A549 (cell line): ENCODE results near the gene SLC25A41. TPM values are rescaled to one million over a fixed set of nuclear protein-coding genes. Genes with fewer than 3 reads are reported as not detected.

Experiments used
- ATAC-seq, 2 experiments: fragments of 200-7000 bp in 1 of 2; fragments of >200 bp in 1 of 2; cut with Nextera tagmentation in 1 of 2; cut with Tn5 transposase in 1 of 2; 3 replicates each; pipeline versions ENCODE4 v1.8.0 to v1.9.1; 2018 to 2020; ENCODE audit warnings: mild to moderate bottlenecking in 1 of 2, moderate library complexity in 1 of 2
- CTCF ChIA-PET: fragments of 300-600 bp; sonication (Branson Sonifier 250); formaldehyde crosslinking; extraction: SDS; loops from one replicate; lab custom pipeline; 2021; ENCODE audit warnings: antibody characterized with exemption, inconsistent platforms; lab: Yijun Ruan, JAX
- POLR2A ChIA-PET: fragments of 350-600 bp; formaldehyde crosslinking; extraction: SDS; loops from one replicate; lab custom pipeline; 2021; ENCODE audit warnings: antibody characterized with exemption, inconsistent platforms; lab: Yijun Ruan, JAX
- DNase-seq, 2 experiments: peaks; one replicate each; pipeline versions ENCODE4 v3.0.0 to v3.0.0-alpha.2; 2011 to 2016; ENCODE audit warnings: low read depth in 1 of 2, low spot score in 1 of 2
- FAIRE-seq: peaks from 2 replicates; lab custom pipeline; 2011; peaks lifted over from hg19 to GRCh38; lab: Jason Lieb, UNC
- H3K27ac ChIP-seq, 2 experiments: fragments of >200 bp; sonication (Bioruptor Twin); formaldehyde crosslinking; 3 replicates each; pipeline ENCODE4 v1.5.1; 2016 to 2017
- H3K4me1 ChIP-seq: fragments of >200 bp; sonication (Bioruptor Twin); formaldehyde crosslinking; 3 replicates; pipeline ENCODE4 v1.6.1; 2016
- H3K4me2 ChIP-seq: fragments of >200 bp; sonication (Bioruptor Twin); formaldehyde crosslinking; 3 replicates; pipeline ENCODE4 v1.6.1; 2016
- H3K4me3 ChIP-seq: fragments of >200 bp; sonication (Bioruptor Twin); formaldehyde crosslinking; 3 replicates; pipeline ENCODE4 v1.5.1; 2016
- H3K9me3 ChIP-seq: fragments of >200 bp; sonication (Bioruptor Twin); formaldehyde crosslinking; 3 replicates; pipeline ENCODE4 v1.6.1; 2016
- ATOH8 ChIP-seq: fragments of 250-450 bp; sonication (Bioruptor Pico); IDR thresholded peaks from 2 replicates; pipeline ENCODE4 v1.5.0; 2020; ENCODE audit warnings: low read depth, mild to moderate bottlenecking, moderate library complexity
- BCL3 ChIP-seq: fragments of >200 bp; sonication (Bioruptor Twin); formaldehyde crosslinking; IDR thresholded peaks from 3 replicates; pipeline ENCODE4 v1.6.1; 2016
- CBX8 ChIP-seq: fragments of 200-600 bp; sonication (generic); IDR thresholded peaks from 2 replicates; pipeline ENCODE4 v1.6.1; 2016
- CTCF ChIP-seq: fragments of >200 bp; sonication (Bioruptor Twin); formaldehyde crosslinking; IDR thresholded peaks from 3 replicates; pipeline ENCODE4 v1.5.1; 2016
- EHF ChIP-seq: fragments of 250-450 bp; sonication (Bioruptor Pico); IDR thresholded peaks from 2 replicates; pipeline ENCODE4 v1.5.0; 2020; ENCODE audit warnings: mild to moderate bottlenecking
- ELK1 ChIP-seq: fragments of 150-350 bp; IDR thresholded peaks from 2 replicates; pipeline ENCODE4 v1.6.1; 2014; ENCODE audit warnings: low read depth, mild to moderate bottlenecking, low read length
- ESRRA ChIP-seq: fragments of 150-350 bp; IDR thresholded peaks from 2 replicates; pipeline ENCODE4 v1.6.1; 2014; ENCODE audit warnings: mild to moderate bottlenecking, low read length, borderline replicate concordance
- FOXS1 ChIP-seq: fragments of 250-450 bp; sonication (Bioruptor Pico); IDR thresholded peaks from 2 replicates; pipeline ENCODE4 v1.5.0; 2020; ENCODE audit warnings: mild to moderate bottlenecking, moderate library complexity
- GATA3 ChIP-seq: IDR thresholded peaks from 2 replicates; pipeline ENCODE4 v1.6.1; 2012; ENCODE audit warnings: borderline replicate concordance
- HDAC2 ChIP-seq: fragments of 200-600 bp; sonication (generic); IDR thresholded peaks from 2 replicates; pipeline ENCODE4 v1.6.1; 2016
- HEYL ChIP-seq: fragments of 250-450 bp; sonication (Bioruptor Pico); IDR thresholded peaks from 2 replicates; pipeline ENCODE4 v1.8.0; 2021; ENCODE audit warnings: mild to moderate bottlenecking, moderate library complexity
- HMGXB4 ChIP-seq: fragments of 250-450 bp; sonication (Bioruptor Pico); IDR thresholded peaks from 2 replicates; pipeline ENCODE4 v1.5.0; 2021; ENCODE audit warnings: mild to moderate bottlenecking, moderate library complexity, borderline replicate concordance
- HOXA7 ChIP-seq: fragments of 250-450 bp; sonication (Bioruptor Pico); IDR thresholded peaks from 2 replicates; pipeline ENCODE4 v1.5.0; 2020; ENCODE audit warnings: mild to moderate bottlenecking, moderate library complexity
- HOXB13 ChIP-seq: fragments of 250-450 bp; sonication (Bioruptor Pico); IDR thresholded peaks from 2 replicates; pipeline ENCODE4 v1.5.0; 2020; ENCODE audit warnings: low read depth, mild to moderate bottlenecking, moderate library complexity
- HOXB5 ChIP-seq: fragments of 250-450 bp; sonication (Bioruptor Pico); IDR thresholded peaks from 2 replicates; pipeline ENCODE4 v1.5.0; 2020; ENCODE audit warnings: mild to moderate bottlenecking, moderate library complexity
- JUN ChIP-seq, 2 experiments: fragments of >200 bp; sonication (Bioruptor Twin); formaldehyde crosslinking; IDR thresholded peaks; 2 replicates in 1 of 2; 3 replicates in 1 of 2; pipeline ENCODE4 v1.6.1; 2016 to 2017
- JUNB ChIP-seq: fragments of >200 bp; sonication (Bioruptor Twin); formaldehyde crosslinking; IDR thresholded peaks from 2 replicates; pipeline ENCODE4 v1.6.1; 2016
- MAZ ChIP-seq: fragments of 150-350 bp; IDR thresholded peaks from 2 replicates; pipeline ENCODE4 v1.6.1; 2014; ENCODE audit warnings: antibody characterized with exemption, low read depth, low read length, borderline replicate concordance
- MYC ChIP-seq: IDR thresholded peaks from 2 replicates; pipeline ENCODE4 v1.6.1; 2012; ENCODE audit warnings: mild to moderate bottlenecking, inconsistent platforms, low read length, improper control_type of control experiment, borderline replicate concordance
- NPAS2 ChIP-seq: fragments of 250-450 bp; sonication (Bioruptor Pico); IDR thresholded peaks from 2 replicates; pipeline ENCODE4 v1.8.0; 2022; ENCODE audit warnings: mild to moderate bottlenecking, moderate library complexity, borderline replicate concordance
- NR3C1 ChIP-seq: fragments of >200 bp; sonication (Bioruptor Twin); formaldehyde crosslinking; IDR thresholded peaks from 3 replicates; pipeline ENCODE4 v1.6.1; 2017
- PHF8 ChIP-seq: fragments of 200-600 bp; sonication (generic); IDR thresholded peaks from 2 replicates; pipeline ENCODE4 v1.6.1; 2016; ENCODE audit warnings: low read depth, mild to moderate bottlenecking, antibody characterized with exemption, moderate library complexity, borderline replicate concordance
- POLR2A ChIP-seq: IDR thresholded peaks from 2 replicates; pipeline ENCODE4 v1.6.1; 2012; ENCODE audit warnings: mild to moderate bottlenecking, low read length
- RARB ChIP-seq: fragments of 250-450 bp; sonication (Bioruptor Pico); IDR thresholded peaks from 2 replicates; pipeline ENCODE4 v1.8.0; 2021; ENCODE audit warnings: mild to moderate bottlenecking, moderate library complexity
- RCOR1 ChIP-seq: fragments of 150-350 bp; IDR thresholded peaks from 2 replicates; pipeline ENCODE4 v1.6.1; 2014; ENCODE audit warnings: antibody characterized with exemption, low read length, low read depth
- RFX5 ChIP-seq: fragments of 450-650 bp; IDR thresholded peaks from 2 replicates; pipeline ENCODE4 v1.7.1; 2014; ENCODE audit warnings: antibody characterized with exemption, mild to moderate bottlenecking, moderate library complexity
- RNF2 ChIP-seq: fragments of 200-600 bp; sonication (generic); IDR thresholded peaks from 2 replicates; pipeline ENCODE4 v1.6.1; 2016; ENCODE audit warnings: low read depth, mild to moderate bottlenecking, antibody characterized with exemption, moderate library complexity, borderline replicate concordance
- SREBF2 ChIP-seq: fragments of 450-650 bp; IDR thresholded peaks from 2 replicates; pipeline ENCODE4 v1.6.1; 2014; ENCODE audit warnings: mild to moderate bottlenecking, moderate library complexity
- ZSCAN20 ChIP-seq: fragments of 250-450 bp; sonication (Bioruptor Pico); IDR thresholded peaks from 2 replicates; pipeline ENCODE4 v1.8.0; 2022; ENCODE audit warnings: mild to moderate bottlenecking, moderate library complexity
- WGBS: methylation state at CpG from one replicate; pipeline ENCODE4 v1.1.6; 2017; ENCODE audit errors: missing lambda C conversion rate; 5-methylcytosine and 5-hydroxymethylcytosine counted together
- polyA minus RNA-seq: library from RNA; depleted of rRNA, polyadenylated mRNA; stranded (reverse); fragments of >200 nt; gene quantifications from 2 replicates; pipeline ENCODE4 v1.2.3, GENCODE V29; 2011; rRNA and poly(A)+ RNA removed
- polyA plus RNA-seq, 4 experiments: library from polyadenylated mRNA; depleted of rRNA in 3 of 4; stranded (reverse); fragments of >200 nt; fragmentation: RNase III in 1 of 4; extraction: RNeasy Plus Mini Kit Qiagen cat#74134 plus additional on column Dnase treatment in 1 of 4; gene quantifications; 2 replicates in 3 of 4; 3 replicates in 1 of 4; pipeline ENCODE4 v1.2.3, GENCODE V29; 2011 to 2017
- TF ChIP-seq, protein P1 (sequence below): fragments of 450-650 bp; IDR thresholded peaks from 2 replicates; pipeline ENCODE4 v1.6.1; 2014; ENCODE audit warnings: antibody characterized with exemption
- TF ChIP-seq, protein P2 (sequence below): IDR thresholded peaks from 2 replicates; pipeline ENCODE4 v1.6.1; 2012; ENCODE audit warnings: low read depth, borderline replicate concordance

Gene SLC25A41
- 0.09 and 0.17 TPM in 2 replicates for polyA plus RNA-seq (2011; rRNA removed)
- polyA plus RNA-seq (2012; cell fraction: cytosol; rRNA removed), result 0.30 and 0.43 TPM in 2 replicates
- polyA plus RNA-seq (2012; cell fraction: nucleus; rRNA removed), result 1.3 and 1.5 TPM in 2 replicates
- polyA plus RNA-seq (2017; fragmentation: RNase III; extraction: RNeasy Plus Mini Kit Qiagen cat#74134 plus additional on column Dnase treatment), result 0.15 to 0.26 TPM (median 0.22 TPM) in 3 replicates
- polyA minus RNA-seq, result not detected in 2 replicates

DNA sequence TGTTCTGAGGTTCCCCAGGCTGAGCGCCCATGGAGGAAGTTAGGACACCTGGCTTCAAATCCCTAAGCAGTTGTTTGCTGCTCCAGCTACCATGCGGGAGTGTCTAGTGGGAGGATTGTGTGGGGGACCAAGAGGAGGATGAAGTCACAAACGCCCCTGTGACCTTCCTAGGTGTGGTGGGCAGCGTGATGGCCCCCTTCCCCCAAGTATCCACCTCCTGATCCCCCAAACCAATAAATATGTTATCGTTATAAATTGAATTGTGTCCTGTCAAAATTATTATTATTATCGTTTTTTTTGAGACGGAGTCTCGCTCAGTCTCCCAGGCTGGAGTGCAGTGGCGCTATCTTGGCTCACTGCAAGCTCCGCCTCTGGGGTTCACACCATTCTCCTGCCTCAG lies at the start of gene SLC25A41:
SLC25A41 (minus strand) TSS at position 101 of the 400 bp plus-strand sequence; CDS start at position 31, 70 bp downstream.
- 77% methylated on average over 10 of the region's 10 CpGs for WGBS
- FAIRE-seq (no peak), DNase-seq (no peak), ATAC-seq (no peak)
- Histone ChIP-seq H3K4me3 (no peak within 1 kb of the TSS), H3K9me3 (no peaks in the 10 kb centered on the region), H3K27ac (no peak within 1 kb of the TSS), H3K4me1 (no peaks in the 10 kb centered on the region), H3K4me2 (no peak within 1 kb of the TSS)
- ChIA-PET POLR2A (no interaction called here), CTCF (interaction anchor here (1.3 to 1.4 kb wide), 2 partner anchors 8 to 16 kb away, joined by 3 to 4 read pairs; no protein-coding TSS in a partner anchor)
- no peak for TF ChIP-seq HOXB5 (CRISPR knock-in tag)
- TF ChIP-seq RNF2, result no peak
- no peak for TF ChIP-seq PHF8
- no peak for TF ChIP-seq HOXA7
- TF ChIP-seq RCOR1, result no peak
- no peak for TF ChIP-seq HMGXB4 (CRISPR knock-in tag)
- no peak for TF ChIP-seq CBX8
- TF ChIP-seq BCL3, result no peak
- TF ChIP-seq RFX5, result no peak
- TF ChIP-seq, protein P1, sequence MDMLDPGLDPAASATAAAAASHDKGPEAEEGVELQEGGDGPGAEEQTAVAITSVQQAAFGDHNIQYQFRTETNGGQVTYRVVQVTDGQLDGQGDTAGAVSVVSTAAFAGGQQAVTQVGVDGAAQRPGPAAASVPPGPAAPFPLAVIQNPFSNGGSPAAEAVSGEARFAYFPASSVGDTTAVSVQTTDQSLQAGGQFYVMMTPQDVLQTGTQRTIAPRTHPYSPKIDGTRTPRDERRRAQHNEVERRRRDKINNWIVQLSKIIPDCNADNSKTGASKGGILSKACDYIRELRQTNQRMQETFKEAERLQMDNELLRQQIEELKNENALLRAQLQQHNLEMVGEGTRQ, result no peak
- no peak for TF ChIP-seq HOXB13 (CRISPR knock-in tag)
- no peak for TF ChIP-seq CTCF
- TF ChIP-seq EHF (CRISPR knock-in tag), result no peak
- TF ChIP-seq MYC, result no peak
- TF ChIP-seq NPAS2, result no peak
- no peak for TF ChIP-seq ESRRA
- no peak for TF ChIP-seq RARB (CRISPR knock-in tag)
- TF ChIP-seq JUNB, result no peak

DNA sequence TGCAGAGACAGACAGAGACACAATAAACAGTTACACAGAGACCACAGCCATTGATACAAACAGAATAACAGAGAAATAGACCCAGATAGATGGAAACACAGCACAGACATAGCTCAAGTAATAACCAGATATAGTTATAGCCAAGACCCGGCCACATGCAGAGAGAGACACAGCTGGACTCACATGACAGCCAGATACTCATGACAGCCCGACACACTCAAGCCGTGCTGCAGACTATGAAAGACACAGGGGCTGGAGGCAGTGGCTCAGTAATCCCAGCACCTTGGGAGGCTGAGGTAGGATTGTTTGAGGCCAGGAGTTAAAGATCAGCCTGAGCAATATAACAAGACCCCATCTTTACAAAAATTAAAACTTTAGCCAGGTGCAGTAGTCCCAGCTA lies 49.7 kb upstream of the SLC25A41 start:
- H3K4me2 ChIP-seq, result no peak overlapping the region
- no peak overlapping the region for H3K4me3 ChIP-seq
- FAIRE-seq, result no peak
- TF ChIP-seq NR3C1 (no peak), HDAC2 (no peak), SREBF2 (no peak), ZSCAN20 (no peak), ELK1 (no peak), GATA3 (no peak), MAZ (no peak), JUN (IDR thresholded peaks at IDR 0.05) (no peak), ATOH8 (CRISPR knock-in tag) (no peak), FOXS1 (no peak), HEYL (CRISPR knock-in tag) (no peak), POLR2A (no peak)
- TF ChIP-seq, protein P2, sequence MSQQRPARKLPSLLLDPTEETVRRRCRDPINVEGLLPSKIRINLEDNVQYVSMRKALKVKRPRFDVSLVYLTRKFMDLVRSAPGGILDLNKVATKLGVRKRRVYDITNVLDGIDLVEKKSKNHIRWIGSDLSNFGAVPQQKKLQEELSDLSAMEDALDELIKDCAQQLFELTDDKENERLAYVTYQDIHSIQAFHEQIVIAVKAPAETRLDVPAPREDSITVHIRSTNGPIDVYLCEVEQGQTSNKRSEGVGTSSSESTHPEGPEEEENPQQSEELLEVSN, result no peak
- TF ChIP-seq, all 56 proteins: peak for 0
- H3K9me3 ChIP-seq, result no peaks in the 10 kb centered on the region
- no peaks in the 10 kb centered on the region for H3K4me1 ChIP-seq
- DNase-seq (no peak), ATAC-seq (no peak)
- no peak overlapping the region for H3K27ac ChIP-seq
- CTCF ChIA-PET, result interaction anchor here (1.0 kb wide), 1 partner anchor 25 kb away, joined by 3 read pairs; no protein-coding TSS in a partner anchor
- WGBS, result 58% methylated on average over 3 of the region's 3 CpGs
- POLR2A ChIA-PET, result no interaction called here
